HG02623 (cell line): Measurements from ENCODE around the gene PTPRCAP.
"Not testable (repeated sequence)": the region's sequence is repeated elsewhere in the genome, so short reads cannot be mapped to it uniquely, and the experiment has no call there.

Experiments
- ATAC-seq: cut with Tn5 transposase; IDR thresholded peaks from one replicate; pipeline ENCODE4 v1.9.1; 2021; ENCODE audit warnings: moderate library complexity; ENCODE audit not compliant: unreplicated experiment

The PTPRCAP gene, protein sequence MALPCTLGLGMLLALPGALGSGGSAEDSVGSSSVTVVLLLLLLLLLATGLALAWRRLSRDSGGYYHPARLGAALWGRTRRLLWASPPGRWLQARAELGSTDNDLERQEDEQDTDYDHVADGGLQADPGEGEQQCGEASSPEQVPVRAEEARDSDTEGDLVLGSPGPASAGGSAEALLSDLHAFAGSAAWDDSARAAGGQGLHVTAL

DNA sequence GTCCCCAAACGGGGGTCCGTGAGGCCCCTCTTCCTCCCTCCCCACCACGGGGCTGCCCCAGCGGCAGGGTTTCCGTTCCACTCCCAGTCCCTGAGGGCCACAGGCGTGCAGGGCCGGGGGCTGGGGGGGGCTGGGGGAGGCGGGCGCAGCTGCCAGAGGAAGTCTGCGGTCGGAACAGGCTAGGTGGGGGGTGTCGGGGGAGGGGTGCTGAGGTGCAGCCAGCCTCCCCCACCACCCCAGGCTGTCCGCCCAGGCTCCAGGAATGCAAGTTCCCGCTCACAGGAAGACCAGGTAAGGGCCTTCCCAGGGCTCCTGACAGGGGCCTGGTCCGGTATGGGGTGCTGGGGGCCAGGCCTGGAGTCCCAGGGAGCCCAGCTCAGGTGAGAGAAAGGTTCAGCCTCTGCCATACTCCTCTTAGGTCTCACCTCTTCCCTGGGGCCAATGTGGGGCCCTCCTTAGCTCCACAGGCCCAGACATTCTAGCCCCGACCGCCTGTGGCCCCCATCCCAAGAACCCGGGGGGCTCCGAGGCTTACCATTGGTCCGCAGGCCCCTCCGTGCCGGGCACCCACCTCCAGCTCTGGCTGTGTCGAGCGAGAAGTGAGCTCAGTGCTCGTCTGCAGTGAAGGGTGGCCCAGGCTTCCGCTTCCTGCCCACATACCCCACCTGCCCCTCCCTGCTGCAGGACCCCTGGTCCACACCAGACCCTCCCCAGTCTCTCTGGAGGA lies at the start of gene PTPRCAP:
Gene PTPRCAP, minus strand, starts transcription at position 601 of the 727 bp plus-strand sequence. Its CDS starts 63 bp downstream, at position 538.
- ATAC-seq: no peak

DNA sequence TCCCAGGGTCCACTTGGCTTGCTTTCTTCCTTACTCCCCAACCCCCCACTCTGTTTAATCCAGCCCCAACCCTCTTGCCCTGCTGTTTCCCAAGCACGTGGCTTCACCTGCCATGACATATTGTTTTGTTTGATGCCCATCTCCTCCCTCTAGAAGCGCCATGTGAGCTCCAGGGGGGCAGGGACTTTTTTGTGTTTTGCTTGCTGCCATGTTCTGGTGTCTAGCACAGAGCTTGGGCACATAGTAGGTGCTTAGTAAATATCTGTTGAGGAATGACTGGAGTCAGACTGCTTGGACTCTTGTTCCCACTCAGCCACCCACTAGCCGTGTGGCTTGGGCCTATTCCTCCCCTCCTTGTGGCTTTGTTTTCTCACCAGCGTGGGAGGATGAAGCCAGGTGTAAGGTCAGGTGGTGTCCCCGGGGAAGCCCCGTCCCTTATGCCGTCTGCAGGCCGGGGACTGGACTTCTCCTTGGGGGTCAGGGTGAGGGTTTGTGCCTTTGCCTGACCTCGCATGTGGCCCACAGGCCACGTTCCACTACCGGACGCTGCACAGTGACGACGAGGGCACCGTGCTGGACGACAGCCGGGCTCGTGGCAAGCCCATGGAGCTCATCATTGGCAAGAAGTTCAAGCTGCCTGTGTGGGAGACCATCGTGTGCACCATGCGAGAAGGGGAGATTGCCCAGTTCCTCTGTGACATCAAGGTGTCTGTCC lies 49.2 kb upstream of the PTPRCAP start:
- ATAC-seq: no peak

DNA sequence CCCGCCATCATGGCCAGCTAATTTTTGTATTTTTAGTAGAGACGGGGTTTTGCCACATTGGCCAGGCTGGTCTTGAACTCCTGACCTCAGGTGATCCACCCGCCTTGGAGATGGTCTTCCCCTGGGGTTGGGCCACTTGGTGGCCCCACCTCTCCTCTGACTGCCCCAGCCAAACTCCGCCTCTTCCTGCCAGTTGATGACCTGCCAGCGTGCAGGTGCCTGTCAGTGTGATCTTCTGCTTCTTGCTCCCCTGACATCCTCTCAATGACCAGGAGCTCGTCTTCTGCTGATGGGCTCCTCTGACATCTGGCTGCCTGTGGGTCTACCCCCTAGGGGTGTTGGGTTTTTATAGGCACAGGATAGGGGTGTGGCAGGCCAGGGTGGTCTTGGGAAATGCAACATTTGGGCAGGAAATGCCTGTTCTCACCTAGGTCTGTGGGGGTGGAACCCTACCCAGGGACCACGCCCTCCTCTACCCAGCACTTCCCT lies 48.4 kb upstream of the PTPRCAP start:
- ATAC-seq: not testable (repeated sequence)

DNA sequence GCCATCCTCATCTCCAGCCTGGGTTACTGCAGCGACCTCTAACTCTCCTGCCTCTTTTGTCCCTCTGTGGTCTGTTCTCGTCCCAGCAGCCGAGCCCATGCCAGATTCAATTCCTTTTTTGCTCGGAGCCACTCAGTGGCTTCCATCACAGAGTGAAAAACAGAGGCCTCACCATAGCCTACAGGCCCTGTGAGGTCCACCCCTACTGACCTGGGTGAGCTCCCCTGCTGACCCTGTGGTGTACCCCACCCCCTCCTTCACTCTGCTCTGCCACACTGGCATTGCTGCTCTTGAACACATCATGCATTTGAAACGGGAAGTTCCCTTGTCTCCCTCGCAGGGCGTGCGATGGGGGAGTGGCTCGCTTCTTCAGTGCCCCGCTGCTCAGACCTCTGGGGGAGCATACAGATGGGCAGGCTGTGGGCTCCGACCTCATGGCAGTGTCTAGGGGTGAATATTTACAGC lies 47.4 kb upstream of the PTPRCAP start:
- no peak for ATAC-seq

DNA sequence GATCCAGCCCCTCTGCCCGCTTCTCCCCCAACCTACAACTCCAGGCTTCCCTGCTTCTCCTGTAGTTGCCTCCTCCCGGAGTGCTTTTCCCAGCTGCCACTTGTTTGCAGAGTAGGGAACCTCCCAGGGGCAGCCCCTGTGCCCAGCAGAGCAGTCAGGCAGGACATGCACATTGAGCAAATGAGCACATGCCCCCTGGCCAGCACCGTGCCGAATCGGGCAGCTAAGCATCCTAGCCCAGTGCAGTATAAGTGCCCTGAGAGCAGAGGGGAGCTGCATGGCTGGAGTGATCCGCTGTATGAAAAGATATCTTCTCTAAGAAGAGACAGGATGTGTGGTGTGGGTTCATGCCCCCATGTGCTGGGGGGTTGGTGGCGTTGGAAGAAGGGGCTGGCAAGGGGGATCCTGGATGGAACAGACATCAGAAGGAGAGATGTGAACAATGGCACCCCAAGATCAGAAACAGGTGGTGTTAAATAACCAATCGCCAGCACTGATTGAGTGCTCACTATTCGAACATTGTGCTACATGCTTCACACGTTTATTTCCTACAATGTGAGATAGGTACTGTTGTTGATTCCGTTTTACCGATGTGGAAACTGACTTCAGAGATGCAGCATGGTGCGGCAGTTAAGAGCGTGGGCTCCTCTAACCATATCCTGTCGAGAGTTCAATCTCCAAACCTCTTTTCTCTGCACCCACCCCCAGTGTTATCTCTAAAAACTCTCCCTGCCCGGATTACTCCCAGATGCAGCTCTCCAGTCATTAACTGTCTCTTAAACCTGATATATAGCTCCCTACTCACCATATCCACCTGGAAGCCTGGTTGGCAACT lies 46.6 kb upstream of the PTPRCAP start:
- ATAC-seq: no peak

DNA sequence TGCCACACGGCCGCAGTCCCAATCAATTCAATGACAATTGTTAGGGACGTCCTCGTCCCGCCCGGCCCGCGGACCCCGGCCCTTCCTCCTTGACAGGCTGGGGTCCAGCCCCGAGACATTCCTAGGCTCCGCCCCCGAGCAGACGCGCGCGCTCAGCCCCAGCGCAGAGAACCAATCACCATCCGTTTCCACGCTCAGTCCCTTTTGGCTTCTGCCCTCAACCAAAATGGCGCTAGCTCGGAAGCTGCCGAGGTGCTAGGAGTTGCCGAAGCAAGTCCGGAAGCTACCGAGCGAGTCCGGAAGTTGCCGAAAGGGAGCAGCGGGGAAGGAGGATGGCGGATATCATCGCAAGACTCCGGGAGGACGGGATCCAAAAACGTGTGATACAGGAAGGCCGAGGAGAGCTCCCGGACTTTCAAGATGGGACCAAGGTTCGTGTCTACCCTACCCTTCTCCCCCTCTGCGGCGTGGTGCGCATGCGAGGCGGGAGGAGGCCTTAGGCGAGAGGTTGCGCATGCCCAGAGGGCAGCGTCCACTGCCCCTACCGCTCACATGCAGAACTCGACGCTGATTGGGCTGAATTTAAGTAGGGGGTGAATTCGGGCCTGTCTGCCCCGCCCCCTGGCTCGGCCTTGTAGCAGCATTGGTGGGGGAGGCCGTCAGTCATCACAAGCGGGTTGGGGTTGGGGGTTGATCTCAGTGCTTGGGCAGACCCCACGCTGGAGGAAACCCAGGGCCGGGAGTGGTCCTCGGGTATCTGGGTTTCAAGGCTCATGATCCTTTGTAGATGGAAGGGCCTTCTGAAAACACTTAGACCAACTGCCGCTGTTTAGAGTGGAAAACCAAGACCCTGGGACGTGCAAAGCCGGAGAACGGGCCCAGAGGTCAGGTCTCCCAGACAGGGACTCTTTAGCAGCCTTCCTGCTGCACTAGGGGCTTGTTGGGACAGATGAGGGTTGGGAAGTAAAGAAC lies 45.6 kb upstream of the PTPRCAP start, which contains the start of gene AIP:
Gene AIP, plus strand, starts transcription at position 200 of the 972 bp plus-strand sequence. Its CDS starts 133 bp downstream, at position 333.
- peak; percentile 64 for ATAC-seq

DNA sequence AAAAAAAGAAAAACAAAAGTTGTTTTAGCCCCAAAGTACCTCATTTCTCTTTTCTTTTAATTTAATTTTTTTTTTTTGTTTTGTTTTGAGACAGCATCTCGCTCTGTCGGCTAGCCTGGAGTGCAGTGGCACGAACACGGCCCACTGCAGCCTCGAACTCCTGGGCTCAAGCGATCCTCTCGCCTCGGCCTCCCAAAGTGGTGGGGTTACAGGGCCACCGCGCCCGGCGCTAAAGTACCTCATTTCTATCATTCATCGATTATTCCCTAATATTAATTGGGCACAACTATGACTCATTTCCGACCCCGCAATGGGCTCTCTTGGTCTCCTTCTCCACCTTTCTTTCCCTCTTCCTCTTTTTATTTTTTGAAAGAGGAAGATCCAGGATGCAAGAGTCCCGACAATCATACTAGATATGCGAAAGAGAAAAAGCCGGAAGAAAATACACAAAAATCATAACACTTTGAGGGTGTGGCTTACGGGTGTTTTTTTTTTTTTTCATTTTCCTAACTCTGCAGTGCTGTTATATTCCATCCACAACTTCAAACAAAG lies 44.9 kb upstream of the PTPRCAP start:
- ATAC-seq: no peak

DNA sequence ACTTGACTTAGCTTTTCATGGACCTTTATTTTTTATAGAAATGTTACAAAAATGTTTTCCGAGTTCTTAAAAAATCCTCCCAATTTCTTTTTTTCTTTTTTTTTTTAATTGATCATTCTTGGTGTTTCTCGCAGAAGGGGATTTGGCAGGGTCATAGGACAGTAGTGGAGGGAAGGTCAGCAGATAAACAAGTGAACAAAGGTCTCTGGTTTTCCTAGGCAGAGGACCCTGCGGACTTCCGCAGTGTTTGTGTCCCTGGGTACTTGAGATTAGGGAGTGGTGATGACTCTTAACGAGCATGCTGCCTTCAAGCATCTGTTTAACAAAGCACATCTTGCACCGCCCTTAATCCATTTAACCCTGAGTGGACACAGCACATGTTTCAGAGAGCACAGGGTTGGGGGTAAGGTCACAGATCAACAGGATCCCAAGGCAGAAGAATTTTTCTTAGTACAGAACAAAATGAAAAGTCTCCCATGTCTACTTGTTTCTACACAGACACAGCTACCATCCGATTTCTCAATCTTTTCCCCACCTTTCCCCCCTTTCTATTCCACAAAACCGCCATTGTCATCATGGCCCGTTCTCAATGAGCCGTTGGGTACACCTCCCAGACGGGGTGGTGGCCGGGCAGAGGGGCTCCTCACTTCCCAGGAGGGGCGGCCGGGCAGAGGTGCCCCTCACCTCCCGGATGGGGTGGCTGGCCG lies 40.0 kb upstream of the PTPRCAP start:
- ATAC-seq: not testable (repeated sequence)

DNA sequence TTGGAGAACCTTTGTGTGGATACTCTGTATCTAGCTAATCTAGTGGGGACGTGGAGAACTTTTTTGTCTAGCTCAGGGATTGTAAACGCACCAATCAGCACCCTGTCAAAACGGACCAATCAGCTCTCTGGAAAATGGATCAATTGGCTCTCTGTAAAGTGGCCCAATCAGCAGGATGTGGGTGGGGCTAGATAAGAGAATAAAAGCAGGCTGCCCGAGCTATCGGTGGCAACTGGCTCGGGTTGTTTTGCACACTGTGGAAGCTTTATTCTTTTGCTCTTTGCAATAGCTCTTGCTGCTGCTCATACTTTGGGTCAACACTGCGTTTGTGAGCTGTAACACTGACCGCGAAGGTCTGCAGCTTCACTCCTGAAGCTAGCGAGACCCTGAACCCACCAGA lies 39.2 kb upstream of the PTPRCAP start:
- ATAC-seq: not testable (repeated sequence)

DNA sequence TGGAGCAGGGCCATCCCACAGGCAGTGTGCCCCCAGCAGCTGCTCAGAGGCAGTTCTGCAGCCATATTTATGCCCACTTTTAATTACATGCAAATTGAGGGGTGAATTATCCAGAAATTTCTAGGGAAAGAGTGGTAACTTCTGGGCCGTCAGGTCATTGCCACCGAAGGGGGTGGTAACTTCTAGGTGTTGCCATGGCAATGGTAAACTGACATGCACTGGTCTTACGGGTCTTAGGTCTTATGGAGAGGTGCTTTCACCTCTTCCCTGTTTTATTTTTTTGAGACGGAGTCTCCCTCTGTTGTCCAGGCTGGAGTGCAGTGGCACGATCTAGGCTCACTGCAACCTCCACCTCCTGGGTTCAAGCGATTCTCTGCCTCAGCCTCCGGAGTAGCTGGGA lies 35.4 kb upstream of the PTPRCAP start:
- ATAC-seq: no peak

DNA sequence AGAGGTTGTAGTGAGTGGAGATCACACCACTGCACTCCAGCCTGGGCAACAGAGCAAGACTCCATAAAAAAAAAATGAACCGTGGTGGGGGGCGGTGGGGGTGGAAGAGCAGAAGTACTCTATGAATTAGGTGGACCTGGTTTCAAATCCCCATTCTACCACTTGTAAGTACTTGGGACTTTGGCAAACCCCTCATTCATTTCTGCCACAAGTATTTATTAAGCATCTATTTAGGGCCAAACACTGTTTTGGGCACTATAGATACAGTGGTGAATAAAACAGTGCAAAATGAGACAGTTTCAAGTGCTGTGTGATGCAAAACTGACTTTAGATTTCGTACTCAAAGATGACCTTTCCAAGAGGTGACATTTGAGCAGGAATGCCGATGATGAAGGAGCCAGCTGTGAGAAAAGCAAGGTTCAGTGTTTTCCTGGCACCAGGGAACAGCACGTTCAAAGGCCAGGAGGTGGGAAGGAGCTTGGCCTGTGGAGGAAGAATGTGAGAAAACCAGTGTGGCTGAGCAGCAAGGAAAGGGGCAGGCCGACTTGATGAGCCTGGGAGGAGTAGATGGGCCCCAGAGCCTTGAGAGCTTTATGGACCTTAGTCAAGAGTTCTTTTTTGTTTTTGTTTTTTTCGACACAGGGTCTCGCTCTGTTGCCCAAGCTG lies 33.0 kb upstream of the PTPRCAP start:
- ATAC-seq: no peak

DNA sequence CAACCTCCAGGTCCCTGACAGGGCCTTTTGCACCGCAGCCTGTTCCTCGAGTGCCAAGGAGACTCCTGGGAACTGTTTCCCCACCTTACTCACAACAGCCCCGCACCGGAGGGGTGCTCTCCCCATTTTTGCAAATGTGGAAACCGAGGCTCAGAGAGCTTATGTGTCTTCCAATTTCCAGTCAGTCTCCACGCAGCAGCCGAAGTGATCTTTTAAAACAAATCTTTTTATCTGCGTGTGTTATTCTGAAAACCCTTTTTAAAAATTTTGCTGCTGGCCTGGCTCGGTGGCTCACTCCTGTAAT lies 32.0 kb upstream of the PTPRCAP start:
- no peak for ATAC-seq

DNA sequence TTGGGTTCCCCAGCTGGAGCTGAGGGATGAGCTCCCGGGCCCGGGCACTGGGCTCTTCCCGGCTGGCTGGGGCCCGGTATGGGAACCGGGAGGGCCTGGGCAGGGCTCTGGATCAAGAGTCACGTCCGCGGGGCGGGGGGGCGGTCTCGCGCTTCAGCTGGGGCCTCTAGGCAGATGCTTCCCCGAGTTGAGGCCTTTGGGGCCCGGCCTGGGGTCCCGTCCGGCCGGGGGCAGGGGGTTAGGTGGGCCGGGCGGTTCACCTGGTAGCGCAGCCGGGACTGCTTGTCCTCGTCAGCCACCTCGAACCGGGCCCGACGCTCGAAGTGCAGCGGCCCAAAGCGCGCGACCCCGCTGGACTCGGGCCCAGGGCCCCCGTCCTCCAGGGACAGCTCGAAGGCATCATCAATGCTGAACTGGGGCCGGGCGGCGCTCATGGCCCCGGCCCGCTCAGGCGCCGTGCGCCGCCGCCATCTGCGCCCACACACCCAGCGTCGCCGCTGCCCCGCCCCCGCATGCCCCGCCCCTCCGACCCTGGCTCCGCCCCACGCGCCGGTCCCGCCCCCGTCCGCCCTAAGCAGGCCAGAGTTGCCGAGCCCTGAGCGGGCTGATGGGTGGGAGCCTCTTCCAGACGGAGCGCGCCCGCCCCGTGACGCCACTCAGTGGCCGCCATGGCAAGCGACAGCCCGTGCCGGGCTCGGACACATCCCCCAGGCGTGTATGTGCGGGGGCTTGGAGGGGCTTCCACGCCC lies 31.5 kb upstream of the PTPRCAP start, which contains the start of gene TMEM134:
Gene TMEM134, minus strand, starts transcription at position 493 of the 749 bp plus-strand sequence. Its CDS starts 59 bp downstream, at position 434.
- ATAC-seq: peak; percentile 52

DNA sequence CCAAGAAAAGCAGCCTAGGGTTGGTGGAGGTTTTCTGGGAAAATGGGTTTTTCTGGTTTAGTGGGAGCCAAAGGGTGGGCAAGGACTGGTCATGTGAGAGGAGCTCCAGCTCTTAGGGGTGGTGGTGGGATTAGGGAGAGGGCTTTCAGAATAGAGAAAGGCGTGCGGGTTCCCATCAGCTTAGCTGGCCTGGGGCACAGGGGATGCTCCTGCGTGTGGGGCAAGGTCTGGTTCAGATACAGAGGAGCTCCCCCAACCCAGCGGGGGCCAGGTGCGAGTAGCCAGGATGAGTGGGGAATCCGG lies 30.9 kb upstream of the PTPRCAP start:
- ATAC-seq: no peak

DNA sequence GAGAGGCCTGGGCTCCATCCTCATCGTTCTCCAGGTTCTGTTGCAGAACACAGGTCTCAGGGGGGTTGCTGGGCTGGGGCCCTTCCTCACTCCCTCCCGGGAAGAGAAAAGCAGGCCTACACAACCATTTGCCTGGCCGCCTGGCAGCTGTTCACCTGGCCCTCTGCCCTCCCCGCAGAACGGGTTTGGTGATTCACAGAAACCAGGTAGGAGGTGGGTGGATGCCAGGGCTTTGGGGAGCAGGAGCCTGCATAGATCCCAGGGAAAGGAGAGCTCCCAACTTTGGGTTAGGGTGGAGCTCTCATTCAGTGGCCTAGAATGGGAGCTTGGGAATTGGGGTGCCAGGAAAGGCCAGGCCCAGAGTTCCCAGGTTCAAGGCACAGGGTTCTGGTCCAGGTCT lies 30.6 kb upstream of the PTPRCAP start:
- no peak for ATAC-seq

DNA sequence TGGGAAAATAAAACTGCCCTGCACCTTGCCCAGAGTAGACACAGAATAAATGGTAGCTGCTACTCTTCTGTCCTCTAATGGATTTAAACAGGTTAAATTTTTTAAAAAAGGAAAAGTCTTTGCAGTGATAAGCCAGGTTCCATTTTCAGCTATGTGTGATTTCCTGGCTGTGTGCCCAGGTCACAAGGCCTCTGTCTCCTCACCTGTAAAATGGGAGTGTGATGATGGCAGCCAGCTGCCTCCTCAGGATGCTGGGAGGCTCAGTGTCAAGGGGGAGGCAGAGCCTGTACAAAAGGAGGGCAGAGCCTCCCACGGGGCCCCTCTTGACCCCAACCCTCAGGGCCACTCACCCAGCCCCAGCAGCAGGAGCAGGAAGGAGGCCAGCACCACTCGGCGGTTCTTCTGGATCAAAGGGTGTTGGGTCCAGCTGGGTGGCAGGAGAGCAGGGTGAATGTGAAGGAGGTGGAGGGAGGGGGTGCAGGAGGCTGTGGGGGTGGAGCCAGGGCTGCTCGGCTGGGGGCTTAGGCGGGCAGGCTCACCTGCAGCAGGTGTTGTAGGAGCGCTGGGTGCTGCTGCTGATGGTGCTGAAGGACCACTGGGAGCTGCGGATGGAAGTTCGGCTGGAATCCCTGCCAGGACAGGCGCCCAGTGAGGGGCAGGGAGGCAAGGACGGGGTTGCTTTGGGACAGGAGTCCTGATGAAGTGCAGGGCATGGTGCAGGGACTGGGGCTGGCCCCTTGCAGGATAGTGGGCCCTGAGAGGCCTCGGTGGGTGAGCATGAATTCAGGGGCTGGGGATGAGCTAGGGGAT lies 29.7 kb upstream of the PTPRCAP start:
- no peak for ATAC-seq

DNA sequence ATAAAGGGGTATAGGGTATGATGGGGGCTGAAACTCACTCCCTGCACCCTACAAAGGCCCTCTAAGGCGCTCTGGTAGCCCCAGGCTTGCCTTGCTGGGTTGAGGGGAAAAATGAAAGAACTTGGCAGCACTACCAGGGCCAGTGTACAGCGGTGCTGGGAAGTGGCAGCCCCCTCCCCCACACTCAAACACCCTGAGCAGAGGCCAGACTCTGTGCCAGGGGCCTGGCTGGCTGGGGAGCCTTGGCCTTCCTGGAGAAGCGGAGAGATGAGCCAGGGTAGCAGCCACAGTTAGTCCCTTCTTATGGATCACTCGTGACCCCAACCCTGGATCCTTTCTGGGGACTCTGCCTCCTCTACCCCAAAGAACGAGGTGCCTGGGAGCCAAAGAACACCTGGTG lies 28.9 kb upstream of the PTPRCAP start:
- ATAC-seq: no peak
